Smooth muscle cell (in vitro differentiated cells): ENCODE data around the gene CEP104. TPM values are rescaled to one million over a fixed set of nuclear protein-coding genes. Genes with fewer than 3 reads are reported as not detected.

ENCODE experiments used
- DNase-seq: peaks from one replicate; lab custom pipeline; 2025; ENCODE audit not compliant: unreplicated experiment; lab: John Stamatoyannopoulos, UW
- H2AFZ ChIP-seq: fragments of 200-600 bp; sonication (generic); 2 replicates; pipeline ENCODE4 v1.6.0; 2016; ENCODE audit warnings: antibody characterized with exemption, low read depth, mild to moderate bottlenecking
- H3F3A ChIP-seq: fragments of 200-600 bp; sonication (generic); 2 replicates; pipeline ENCODE4 v1.6.0; 2017; ENCODE audit warnings: antibody characterized with exemption, low read depth
- H3K27ac ChIP-seq: fragments of 200-600 bp; sonication (generic); 2 replicates; pipeline ENCODE4 v1.5.1; 2016; ENCODE audit warnings: low read depth, mild to moderate bottlenecking
- H3K27me3 ChIP-seq: fragments of 200-600 bp; sonication (generic); 2 replicates; pipeline ENCODE4 v1.6.1; 2016; ENCODE audit warnings: low read depth, mild to moderate bottlenecking
- H3K36me3 ChIP-seq: fragments of 200-600 bp; sonication (generic); 2 replicates; pipeline ENCODE4 v1.5.1; 2016; ENCODE audit warnings: low read depth
- H3K4me1 ChIP-seq: fragments of 200-600 bp; sonication (generic); 2 replicates; pipeline ENCODE4 v1.5.1; 2016; ENCODE audit warnings: low read depth
- H3K4me2 ChIP-seq: fragments of 200-600 bp; sonication (generic); 2 replicates; pipeline ENCODE4 v1.6.0; 2016; ENCODE audit warnings: mild to moderate bottlenecking
- H3K4me3 ChIP-seq: fragments of 200-600 bp; sonication (generic); 2 replicates; pipeline ENCODE4 v1.5.1; 2016; ENCODE audit warnings: mild to moderate bottlenecking
- H3K79me2 ChIP-seq: fragments of 200-600 bp; sonication (generic); 2 replicates; pipeline ENCODE4 v1.6.0; 2016; ENCODE audit warnings: low read depth, mild to moderate bottlenecking
- H3K9ac ChIP-seq: fragments of 200-600 bp; sonication (generic); 2 replicates; pipeline ENCODE4 v1.6.0; 2016; ENCODE audit warnings: low read depth
- H3K9me3 ChIP-seq: fragments of 200-600 bp; sonication (generic); replicated peaks from 2 replicates; pipeline ENCODE4 v1.5.1; 2016; ENCODE audit warnings: low read depth
- H4K20me1 ChIP-seq: fragments of 200-600 bp; sonication (generic); 2 replicates; pipeline ENCODE4 v1.6.0; 2016; ENCODE audit warnings: low read depth
- CTCF ChIP-seq: fragments of 200-600 bp; sonication (generic); IDR thresholded peaks from 2 replicates; pipeline ENCODE4 v1.5.1; 2017; ENCODE audit warnings: borderline replicate concordance, mild to moderate bottlenecking, antibody characterized with exemption; ENCODE audit not compliant: insufficient read depth, poor library complexity, severe bottlenecking
- WGBS: methylation state at CpG from one replicate; pipeline ENCODE4 v1.1.7; 2016; ENCODE audit warnings: low lambda C conversion rate; 5-methylcytosine and 5-hydroxymethylcytosine counted together
- polyA plus RNA-seq: library from polyadenylated mRNA; unstranded; fragments of >200 nt; fragmentation: Nextera tagmentation; extraction: Ambion mirVana; gene quantifications from 2 replicates; pipeline ENCODE4 v1.2.1, GENCODE V29; 2016
- total RNA-seq: library from RNA; depleted of rRNA; stranded (reverse); fragments of >200 nt; gene quantifications from 2 replicates; pipeline ENCODE4 v1.2.3, GENCODE V29; 2014

The CEP104 gene
- total and polyA plus RNA-seq, 2 experiments from 2014 or later, result 16.8 to 25.4 TPM

- Histone ChIP-seq H3K9ac (no peak overlapping the region), H3K36me3 (no peaks in the 10 kb centered on the region), H2AFZ (no peak overlapping the region), H3K9me3 (no peaks in the 10 kb centered on the region), H3K4me1 (no peaks in the 10 kb centered on the region), H4K20me1 (no peaks in the 10 kb centered on the region), H3K4me3 (no peak overlapping the region), H3K4me2 (no peak overlapping the region), H3K79me2 (no peaks in the 10 kb centered on the region), H3K27ac (no peak overlapping the region), H3K27me3 (no peaks in the 10 kb centered on the region), H3F3A (no peaks in the 10 kb centered on the region)
- WGBS, result 88% methylated on average over 13 of the region's 13 CpGs
- no peak for TF ChIP-seq CTCF
- no peak for DNase-seq
Observed at GRCh38 chr1:3821447-3821846, 35.6 kb downstream of the CEP104 start.

- Histone ChIP-seq H3K4me2 (no peak overlapping the region), H3K4me3 (no peak overlapping the region), H3F3A (no peaks in the 10 kb centered on the region), H3K36me3 (no peaks in the 10 kb centered on the region), H3K9ac (no peak overlapping the region), H4K20me1 (no peaks in the 10 kb centered on the region), H3K4me1 (no peaks in the 10 kb centered on the region), H3K79me2 (no peaks in the 10 kb centered on the region), H3K27me3 (no peaks in the 10 kb centered on the region), H3K27ac (no peak overlapping the region), H3K9me3 (no peaks in the 10 kb centered on the region), H2AFZ (no peak overlapping the region)
- no peak for DNase-seq
- no peak for TF ChIP-seq CTCF
- WGBS, result 94% methylated on average over 6 of the region's 6 CpGs
Observed at GRCh38 chr1:3821004-3821403, 36.0 kb downstream of the CEP104 start.

GRCh38 chr1:3820316-3820715 lies 36.7 kb downstream of the CEP104 start:
- Histone ChIP-seq H3K4me1 (no peaks in the 10 kb centered on the region), H2AFZ (no peak overlapping the region), H3K9ac (no peak overlapping the region), H3K27ac (no peak overlapping the region), H3K79me2 (no peaks in the 10 kb centered on the region), H3K4me3 (no peak overlapping the region), H3K4me2 (no peak overlapping the region), H3F3A (no peaks in the 10 kb centered on the region), H4K20me1 (no peaks in the 10 kb centered on the region), H3K36me3 (no peaks in the 10 kb centered on the region), H3K9me3 (no peaks in the 10 kb centered on the region), H3K27me3 (no peaks in the 10 kb centered on the region)
- no peak for DNase-seq
- no peak for TF ChIP-seq CTCF
- WGBS, result 89% methylated on average over 8 of the region's 8 CpGs

- no peak overlapping the region for H3K9ac ChIP-seq
- H3F3A ChIP-seq, result no peaks in the 10 kb centered on the region
- WGBS, result 75% methylated on average over 10 of the region's 10 CpGs
- H3K4me3 ChIP-seq, result no peak overlapping the region
- H2AFZ ChIP-seq, result no peak overlapping the region
- no peaks in the 10 kb centered on the region for H4K20me1 ChIP-seq
- H3K27me3 ChIP-seq, result no peaks in the 10 kb centered on the region
- H3K36me3 ChIP-seq, result no peaks in the 10 kb centered on the region
- H3K4me1 ChIP-seq, result no peaks in the 10 kb centered on the region
- no peaks in the 10 kb centered on the region for H3K79me2 ChIP-seq
- no peak overlapping the region for H3K27ac ChIP-seq
- no peaks in the 10 kb centered on the region for H3K9me3 ChIP-seq
- H3K4me2 ChIP-seq, result no peak overlapping the region
- TF ChIP-seq CTCF, result no peak
- DNase-seq, result no peak
Observed at GRCh38 chr1:3819771-3820200, 37.2 kb downstream of the CEP104 start.
